ENCODE data around the gene ZCCHC7.
"Not testable (repeated sequence)": the region's sequence is repeated elsewhere in the genome, so short reads cannot be mapped to it uniquely, and the experiment has no call there.

Gene ZCCHC7

DNA sequence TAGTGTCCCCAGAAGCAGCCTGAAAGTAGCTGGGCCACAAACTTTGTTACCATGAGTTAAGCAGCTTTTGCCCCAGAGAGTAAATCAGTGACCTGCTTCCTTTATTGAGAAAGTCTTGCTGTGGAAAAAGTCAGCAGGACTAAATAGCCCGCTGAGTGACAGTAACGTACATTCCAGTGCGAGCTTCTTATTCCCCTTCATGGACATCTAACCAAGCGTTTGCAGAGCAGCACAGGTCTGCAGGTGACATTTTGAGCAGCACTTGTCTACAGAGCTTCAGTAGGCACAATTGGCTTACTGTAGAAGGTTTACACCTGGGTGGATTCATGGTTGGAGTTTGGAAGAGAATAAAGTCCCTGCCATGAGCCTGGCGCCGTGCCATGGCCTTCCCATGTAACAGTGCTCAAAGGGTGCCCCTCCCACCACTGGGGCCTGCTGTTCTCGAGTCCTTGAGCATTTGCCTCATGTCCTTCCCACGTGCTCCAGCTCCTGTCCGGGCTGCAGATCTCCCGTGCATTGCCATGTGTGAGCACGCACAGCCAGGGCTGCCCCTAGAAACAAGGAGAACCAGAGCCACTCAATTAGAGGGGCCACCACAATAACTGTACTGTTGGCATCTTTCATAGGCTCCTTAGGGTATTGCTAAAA, 260.8 kb downstream of the ZCCHC7 start:
- FAIRE-seq: no peak

DNA sequence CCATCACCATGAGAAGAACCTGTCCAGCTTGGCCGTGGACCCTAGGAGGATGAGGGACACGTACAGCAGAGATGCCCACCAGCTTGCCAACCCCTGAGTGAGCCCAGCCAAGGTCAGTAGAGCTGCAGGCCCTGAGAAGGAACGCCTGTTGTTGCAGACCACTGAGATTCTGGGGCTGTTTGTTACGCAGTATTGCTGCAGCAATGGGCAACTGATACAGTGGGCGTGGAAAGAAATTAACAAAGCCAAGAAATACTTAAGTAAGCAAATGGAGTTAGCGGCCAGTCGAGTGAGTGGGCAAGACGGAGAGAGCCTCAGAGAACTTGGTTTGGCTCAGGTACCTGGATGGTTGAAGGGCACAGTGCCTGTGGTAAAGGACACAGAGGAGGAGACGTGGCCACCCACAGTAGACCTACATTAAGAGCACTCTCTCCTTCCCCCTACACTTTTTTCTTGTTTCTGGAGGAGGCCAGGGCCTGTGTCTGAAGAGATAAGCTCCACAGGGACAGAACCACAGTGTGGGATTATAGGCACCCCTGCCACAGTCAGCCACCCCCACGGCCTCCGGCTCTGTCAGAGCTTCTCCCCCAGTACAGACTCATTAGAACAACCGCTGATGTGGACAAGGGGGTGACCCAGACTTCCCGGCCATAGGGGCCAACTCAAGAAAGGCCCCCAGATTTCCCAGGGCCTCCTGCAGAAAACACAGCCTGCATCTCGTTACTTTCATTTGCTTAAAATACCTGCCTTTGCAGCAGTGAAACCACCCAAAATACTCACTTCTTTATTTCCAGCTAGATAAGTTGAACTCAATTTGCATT, 262.0 kb downstream of the ZCCHC7 start:
- FAIRE-seq: no peak

DNA sequence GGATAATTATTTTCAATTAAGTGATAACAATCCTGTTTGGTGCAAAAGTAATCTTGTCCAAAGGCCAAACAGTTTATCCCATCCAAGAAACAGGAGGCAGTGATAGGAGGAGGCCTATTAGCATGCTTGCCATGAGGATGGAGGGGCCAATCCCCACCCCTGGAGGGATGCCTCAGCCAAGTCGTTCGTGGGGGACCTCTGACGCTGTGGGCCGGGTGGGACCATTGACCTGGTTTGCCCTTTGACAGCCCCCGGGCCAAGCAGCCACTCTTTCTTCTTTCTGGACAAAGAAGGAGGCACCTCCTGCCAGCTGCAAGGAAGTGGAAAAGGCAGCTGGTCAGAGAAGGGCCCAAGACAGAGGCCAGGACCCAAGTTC, 262.6 kb downstream of the ZCCHC7 start:
- FAIRE-seq: no peak

DNA sequence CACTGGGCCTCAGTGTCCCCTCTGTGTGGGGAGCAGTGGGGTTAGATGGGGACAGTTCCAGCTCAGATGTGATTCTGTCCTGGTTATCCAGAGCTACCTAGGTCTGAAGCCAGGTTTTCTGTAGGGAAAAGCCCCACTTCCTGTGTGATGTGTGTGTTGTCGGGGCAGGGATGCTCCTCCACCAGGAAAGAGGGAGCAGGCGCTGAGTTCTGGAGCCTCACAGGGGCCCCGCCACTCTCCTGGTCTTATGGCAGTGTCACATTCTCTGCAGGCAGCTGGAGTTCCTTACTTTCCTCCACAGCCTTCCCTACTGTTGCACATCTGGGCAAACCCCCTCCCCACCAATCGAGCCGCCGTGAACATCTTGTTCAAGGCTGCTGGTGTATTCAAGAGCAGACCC, 263.0 kb downstream of the ZCCHC7 start:
- no peak for FAIRE-seq

DNA sequence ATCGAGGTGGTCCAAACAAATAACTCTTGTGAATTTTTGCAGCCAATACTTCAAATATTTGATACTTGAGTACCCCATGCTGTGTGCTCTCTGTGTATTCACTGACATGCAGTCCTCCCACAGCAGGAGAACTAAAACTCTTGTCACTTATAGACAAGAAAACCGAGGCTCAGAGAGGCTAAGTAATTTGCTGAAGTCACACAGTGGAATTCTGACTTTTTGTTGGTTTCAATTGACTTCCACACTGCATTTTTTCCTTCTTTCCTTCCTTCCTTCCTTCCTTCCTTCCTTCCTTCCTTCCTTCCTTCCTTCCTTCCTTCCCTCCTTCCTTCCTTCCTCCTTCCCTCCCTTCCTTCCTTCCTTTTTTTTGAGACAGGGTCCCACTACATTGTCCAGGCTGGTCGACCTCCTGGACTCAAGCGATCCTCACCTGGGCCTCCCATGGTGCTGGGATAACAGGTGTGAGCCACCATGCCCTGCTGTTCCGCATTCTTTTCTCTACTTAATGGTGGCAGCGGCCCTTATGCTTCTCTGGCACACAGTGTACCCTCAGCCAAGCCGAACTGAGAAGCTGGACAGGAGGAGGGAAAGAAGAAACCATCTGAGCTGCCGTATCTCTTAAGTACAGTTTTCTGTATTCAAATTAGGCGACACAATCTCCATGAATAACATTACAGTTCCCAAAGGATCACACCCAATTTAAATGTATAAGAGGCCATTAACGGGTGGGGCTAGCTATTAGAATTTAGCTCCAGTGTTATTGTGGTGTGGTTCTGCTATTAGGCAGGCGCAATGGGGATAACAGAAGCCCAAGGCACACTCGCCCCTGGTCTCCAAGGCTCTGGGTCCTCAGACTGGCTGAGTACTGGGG, 263.7 kb downstream of the ZCCHC7 start:
- FAIRE-seq: no peak

DNA sequence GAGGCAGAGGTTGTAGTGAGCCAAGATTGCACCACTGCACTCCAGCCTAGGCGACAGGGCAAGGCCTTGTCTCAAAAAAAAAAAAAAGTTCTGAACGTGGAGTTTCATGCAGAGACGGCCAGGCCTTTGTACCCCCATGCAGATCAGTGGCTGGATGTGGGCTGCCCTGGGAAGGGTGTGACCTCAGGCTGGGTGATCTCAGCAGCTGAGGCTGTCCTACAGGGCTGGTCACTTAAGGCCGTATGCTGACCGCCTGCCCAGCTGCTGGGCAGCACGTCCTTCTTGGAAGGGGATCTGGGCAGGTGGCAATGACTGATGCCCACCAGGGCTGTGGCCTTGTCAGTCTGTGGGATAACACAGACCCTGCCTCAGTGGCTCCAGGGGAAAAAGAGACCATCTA, 264.9 kb downstream of the ZCCHC7 start:
- FAIRE-seq: no peak

DNA sequence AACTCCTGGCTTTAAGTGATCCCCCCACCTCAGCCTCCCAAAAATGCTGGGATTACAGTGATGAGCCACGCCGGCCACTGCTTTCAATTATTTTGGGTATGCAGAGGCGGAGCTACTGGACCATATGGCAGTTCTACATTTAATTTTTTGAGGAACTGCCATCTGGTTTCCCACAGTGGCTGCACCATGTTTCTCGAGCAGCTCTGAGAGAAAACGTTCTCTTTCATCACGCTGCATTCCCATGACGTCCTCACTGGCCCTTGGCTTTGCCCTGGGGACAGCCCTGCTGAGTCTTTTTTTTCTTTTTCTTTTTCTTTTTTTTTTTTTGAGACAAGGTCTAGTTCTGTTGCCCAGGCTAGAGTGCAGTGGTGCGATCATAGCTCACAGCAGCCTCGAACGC, 266.6 kb downstream of the ZCCHC7 start:
- no peak for FAIRE-seq

DNA sequence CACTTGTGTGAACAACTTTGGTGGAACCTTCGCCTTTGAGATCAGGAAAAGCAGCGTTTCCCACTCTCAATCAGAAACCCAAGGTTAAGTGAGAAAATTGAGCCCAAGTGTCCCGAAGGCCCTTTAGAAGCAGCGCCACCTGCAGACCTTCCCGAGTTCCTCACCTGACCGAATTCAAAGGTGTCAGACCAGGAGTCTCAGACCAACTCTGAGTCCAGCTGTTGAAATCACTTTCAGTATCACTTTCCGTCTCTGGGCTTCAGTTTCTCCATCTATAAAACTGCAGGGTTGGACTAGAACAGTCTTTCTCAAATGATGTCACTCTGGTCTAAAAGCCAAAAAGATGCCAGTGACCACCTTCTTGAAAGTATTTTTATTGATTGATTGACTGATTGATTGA, 270.4 kb downstream of the ZCCHC7 start:
- no peak for FAIRE-seq

DNA sequence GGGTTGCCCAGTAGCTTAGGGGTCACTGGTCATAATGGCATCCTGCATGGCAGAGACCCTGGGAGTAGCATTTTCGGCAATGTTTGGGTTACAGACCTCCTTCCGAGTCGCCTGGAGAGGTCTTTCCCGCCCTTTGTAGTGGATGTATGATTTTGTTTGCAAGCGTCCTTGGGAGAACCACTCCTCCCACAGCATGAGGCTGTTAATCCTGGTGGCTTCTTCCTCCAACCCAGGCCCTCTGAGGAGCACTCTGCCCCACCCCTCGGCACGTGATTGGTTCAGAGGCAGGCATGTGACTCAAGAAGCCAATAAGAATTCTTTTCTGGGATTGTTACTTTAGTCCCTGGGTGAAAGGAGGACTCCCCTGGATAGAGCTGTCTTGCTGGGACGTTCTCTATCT, 271.9 kb downstream of the ZCCHC7 start:
- no peak for FAIRE-seq

DNA sequence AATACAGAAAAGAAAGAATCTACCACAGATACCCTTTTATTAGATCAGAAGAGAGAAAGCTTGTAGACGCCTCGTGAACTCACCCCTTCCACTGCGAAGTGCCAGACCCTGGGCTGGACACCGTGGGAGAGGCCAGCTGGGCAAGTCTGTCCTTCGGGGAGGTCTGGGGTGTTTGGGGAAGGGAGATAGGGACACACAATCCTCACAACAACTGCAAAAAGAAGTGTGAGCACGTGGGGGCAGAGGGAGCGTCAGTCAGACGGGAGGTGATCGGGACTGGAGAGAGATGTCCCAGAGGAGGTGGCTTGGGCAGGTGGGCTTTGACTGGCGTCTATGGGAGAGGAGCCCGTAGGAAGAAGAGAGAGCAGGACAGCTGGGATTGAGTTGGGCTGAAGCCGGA, 274.9 kb downstream of the ZCCHC7 start:
- no peak for FAIRE-seq

DNA sequence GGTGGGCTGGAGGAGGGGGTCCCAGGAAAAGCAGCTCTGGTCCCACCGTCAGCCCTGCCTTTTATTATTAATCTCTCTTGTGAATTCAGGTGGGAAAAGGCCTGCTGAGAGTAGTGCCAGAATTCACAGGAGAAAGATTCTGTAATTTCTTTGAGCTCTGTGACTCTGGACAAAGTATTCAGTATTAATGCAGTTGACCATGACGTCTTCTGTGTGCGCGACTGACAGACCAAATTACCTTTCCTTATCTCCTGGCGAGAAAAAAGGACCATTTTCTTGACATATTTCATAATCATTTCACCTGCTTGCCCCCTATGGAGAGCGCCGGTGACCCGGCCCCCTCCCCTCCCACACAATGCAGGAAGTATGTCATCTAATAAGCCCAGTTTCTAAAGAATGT, 275.3 kb downstream of the ZCCHC7 start:
- no peak for FAIRE-seq

DNA sequence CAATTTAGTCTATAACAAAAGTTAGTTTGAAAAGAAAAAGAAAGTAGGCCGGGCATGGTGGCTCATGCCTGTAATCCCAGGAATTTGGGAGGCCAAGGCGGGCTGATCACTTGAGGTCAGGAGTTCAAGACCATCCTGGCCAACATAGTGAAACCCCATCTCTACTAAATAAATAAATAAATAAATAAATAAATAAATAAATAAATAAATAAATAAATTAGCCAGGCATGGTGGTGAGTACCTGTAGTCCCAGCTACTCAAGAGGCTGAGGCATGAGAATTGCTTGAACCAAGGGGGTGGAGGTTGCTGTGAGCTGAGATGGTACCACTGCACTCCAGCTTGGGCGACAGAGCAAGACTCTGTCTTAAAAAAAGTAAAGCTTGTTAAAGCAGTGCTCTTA, 277.6 kb downstream of the ZCCHC7 start:
- FAIRE-seq: not testable (repeated sequence)

DNA sequence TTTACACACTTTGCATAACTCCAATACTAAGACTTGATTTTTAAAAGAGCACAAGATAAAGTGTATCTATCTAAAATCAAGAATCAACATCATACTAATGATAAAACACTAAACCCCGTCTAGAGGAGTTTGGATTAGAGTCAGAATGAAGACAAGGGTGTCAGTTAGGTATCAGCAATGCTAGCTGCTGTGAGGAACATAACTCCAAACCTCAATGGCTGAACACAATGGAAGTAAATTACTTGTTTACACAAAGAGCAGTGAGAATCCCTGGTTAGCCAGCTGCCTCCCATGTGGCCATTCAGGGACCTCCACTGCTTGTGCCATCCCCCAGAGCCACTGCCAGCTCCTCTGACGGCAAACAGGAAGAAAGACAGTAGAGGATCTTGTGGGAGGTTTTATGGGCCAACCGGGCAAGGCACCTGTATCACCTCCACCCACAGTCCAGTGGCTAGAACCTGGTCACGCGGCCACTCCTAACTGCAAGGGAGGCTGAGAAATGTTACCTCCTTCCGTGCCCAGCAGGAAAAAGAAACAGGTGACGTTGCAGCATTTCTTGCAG, 278.2 kb downstream of the ZCCHC7 start:
- no peak for FAIRE-seq

DNA sequence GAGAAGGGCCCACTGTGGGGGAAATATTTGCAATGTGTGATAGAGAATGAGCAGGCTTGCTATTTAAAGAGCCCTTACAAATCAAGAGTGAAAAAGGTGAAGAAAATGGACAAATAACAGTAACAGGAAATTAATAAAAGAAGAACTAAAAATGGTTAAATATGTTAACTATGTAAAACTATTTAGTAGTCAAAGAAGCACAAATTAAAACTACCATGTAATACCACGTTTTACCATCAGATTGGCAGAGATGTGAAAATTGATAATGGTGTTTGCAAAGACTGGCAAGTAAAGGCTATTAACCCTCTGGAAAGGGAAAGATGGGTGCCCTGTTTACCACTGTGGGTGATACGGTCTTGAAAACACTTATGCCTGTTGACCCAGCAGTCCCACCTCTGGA, 279.0 kb downstream of the ZCCHC7 start:
- no peak for FAIRE-seq

DNA sequence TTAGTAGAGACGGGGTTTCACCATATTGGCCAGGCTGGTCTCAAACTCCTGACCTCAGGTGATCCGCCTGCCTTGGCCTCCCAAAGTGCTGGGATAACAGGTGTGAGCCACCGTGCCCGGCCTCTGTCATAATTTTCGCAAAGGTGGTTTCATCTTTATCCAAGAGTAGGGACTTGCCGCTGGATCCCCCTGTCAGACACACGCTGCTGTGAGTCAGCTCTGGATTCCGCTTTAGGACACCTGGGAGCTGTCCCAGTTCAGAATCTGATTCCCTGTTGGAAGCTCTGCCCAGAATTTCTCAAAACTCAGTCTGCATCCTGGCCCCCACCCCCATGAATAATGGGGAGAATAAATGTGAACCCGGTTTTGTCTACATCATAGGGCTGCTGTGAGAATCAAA, 284.2 kb downstream of the ZCCHC7 start:
- no peak for FAIRE-seq

DNA sequence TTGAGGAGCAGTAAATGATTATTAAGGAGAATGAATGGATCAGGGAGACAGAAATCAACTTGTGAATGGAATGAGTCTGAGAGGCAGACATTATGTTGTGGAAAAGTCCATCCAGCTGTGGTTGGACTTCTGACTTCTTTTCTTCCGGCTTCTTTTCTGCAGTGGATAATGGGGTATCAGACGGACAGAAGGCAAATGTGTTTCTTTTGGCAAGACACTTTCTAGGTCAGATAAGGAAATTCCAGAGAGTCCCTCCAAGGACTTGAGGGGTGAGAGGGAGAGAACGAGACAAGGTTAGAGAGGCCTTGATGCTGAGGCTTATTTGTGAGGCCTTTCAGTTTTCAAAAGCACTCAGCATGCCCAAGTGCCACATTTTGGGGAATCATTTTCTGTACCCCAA, 285.0 kb downstream of the ZCCHC7 start:
- FAIRE-seq: no peak

DNA sequence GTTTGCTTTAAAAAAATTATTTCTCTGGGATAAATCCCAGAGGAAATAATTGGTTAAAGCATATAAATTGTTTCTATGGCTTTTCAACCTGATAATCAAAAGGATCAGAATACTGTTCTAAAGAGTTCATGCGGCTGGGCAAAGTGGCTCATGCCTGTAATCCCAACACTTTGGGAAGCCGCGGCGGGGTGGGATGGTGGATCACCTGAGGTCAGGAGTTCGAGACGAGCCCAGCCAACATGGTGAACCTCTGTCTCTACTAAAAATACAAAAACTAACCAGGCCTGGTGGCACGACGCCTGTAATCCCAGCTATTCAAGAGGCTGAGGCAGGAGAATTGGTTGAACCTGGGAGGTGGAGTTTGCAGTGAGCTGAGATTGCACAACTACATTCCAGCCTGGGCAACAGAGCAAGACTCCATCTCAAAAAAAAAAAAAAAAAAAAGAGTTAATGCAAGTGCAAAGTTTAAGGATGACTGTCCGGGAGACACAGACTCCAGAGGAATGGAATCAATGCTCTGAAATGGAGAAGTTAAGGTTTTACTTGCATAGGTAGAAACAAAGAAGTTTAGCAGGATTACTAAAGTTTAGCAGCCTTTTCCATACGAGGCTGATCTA, 285.5 kb downstream of the ZCCHC7 start:
- FAIRE-seq: no peak

DNA sequence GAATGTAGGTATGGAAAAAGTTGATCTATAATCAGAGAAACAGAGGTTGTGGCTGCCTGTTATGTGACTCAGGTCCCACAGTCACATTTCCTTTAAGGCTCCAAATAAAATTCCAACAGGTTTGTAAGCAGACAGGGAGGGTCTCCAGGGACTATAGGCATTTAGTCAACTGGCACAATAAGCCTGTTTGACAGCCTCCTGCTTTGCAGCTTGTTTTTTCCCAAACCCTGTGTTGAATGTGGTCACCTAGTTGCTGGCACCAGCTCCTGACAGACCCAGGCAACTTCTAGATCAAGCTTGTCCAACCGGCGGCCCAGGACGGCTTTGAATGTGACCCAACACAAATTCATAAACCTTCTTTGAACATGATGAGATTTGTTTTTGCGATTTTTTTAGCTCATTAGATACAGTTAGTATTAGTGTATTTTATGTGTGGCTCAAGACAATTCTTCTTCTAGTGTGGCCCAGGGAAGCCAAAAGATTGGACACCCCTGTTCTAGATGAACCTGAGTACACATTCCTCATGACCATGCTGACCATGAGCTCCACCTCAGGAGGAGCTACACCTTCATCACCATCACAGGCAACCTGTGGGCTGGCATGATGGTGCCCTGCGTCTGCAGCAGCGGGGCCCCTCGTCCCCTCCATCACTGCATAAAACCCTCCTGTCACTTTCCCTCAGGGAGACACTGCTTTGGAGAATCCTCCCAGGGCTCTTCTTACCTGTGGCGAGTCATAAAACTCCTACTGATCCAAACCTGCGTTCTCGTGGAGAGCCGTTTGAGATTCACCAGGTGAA, 286.4 kb downstream of the ZCCHC7 start:
- no peak for FAIRE-seq

DNA sequence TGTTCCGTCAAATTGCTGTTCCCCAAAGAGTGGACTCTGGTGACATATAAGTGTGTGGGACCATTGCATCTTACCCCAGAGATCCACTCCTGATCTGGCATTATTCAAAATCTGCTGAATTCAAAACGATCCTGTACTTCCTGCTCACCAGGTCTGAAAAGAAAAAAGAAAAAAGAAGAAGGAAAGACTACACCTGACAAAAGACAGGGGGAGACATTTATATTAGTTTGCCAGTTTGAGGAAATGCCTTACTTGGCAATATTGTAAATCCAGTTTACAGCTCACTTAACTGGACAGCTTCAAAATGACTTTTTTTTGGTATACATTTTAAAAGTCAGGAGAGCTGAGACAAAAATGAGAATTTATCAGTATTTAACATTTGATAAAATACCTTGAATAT, 287.1 kb downstream of the ZCCHC7 start:
- no peak for FAIRE-seq
